Activated naive CD4-positive, alpha-beta T cell treated with Interleukin-2 at 50 U/mL for 16 hours (primary cell): Measurements from ENCODE around the gene ZNF816.
A peak's percentile ranks its signal among the peaks of the same experiment; 100 is the strongest.
"Not testable (repeated sequence)": the region's sequence is repeated elsewhere in the genome, so short reads cannot be mapped to it uniquely, and the experiment has no call there.

Source experiments
- DNase-seq: peaks from one replicate; pipeline ENCODE4 v3.0.0-alpha.2; 2020

ZNF816 gene

GRCh38 chr19:52923778-52924593, 38.7 kb downstream of the ZNF816 start:
- no peak for DNase-seq

DNA sequence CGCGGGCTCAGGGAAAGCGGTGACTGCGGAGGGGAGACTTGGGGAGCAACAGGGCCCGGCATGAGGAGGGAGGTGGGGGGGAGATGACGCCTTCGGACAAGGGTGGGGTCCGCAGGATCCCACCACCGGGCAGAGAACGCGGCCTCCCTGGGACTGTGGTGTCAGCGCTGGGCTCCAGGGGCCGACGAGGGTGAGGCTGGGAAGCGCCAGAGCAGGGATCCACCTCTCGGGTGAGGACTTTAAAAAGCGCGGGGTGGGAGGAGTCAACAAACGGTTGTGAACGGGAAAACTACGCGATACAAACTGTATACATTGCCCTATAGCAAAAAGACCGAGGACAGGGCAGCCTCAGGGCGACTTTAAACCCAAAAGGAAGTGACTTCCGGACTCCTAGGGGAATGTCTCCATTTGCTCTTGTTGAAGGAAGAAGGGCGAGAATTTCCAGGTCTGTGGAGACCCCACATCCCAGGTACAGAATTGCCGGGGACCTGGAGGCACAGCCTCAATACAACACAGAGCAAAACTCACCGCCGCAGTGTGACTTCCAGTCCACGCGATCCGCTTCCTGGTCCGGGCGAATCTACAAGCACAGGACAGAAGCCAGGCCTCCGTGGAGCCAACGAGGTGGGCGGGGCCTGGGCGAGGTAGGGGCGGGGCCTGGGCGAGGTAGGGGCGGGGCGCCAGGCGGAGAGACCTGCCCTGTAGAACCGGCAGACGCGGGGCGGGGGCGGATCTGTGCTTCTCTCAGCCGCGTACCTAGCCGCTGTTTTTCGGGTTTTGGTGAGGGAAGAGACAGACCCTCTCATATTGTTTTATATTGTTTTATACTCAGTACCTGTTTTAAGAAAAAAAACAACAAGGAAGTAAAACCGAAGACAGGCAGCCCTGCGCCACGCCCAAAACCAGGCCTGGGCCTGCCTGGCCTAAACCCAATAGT, 39.6 kb downstream of the ZNF816 start, which contains the start of gene ZNF888:
TSS of gene ZNF888 (minus strand) at position 588 of the 937 bp plus-strand sequence. CDS start 5,555 bp downstream, outside the sequence.
- DNase-seq: peak; percentile 81

DNA sequence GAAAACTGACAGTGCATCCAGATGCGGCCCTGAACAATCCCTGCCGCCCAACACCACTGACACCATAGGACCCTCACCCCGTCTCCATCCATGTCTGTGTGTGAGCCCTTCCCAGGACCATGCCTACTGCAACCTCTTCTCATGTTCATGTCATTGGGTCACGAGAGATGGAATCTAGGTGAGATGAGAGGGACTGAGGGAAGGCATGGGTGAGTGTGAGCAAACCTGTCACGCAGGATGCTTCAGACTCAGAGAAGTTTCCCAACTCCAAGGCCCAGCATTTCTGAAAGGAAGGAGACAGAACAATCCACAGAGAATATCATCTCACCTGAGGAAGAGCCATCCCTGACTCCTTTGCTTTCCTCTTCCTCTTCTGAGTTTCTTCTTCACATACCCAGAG, 45.1 kb downstream of the ZNF816 start:
- DNase-seq: no peak

GRCh38 chr19:52910648-52911047, 52.0 kb downstream of the ZNF816 start:
- no peak for DNase-seq

DNA sequence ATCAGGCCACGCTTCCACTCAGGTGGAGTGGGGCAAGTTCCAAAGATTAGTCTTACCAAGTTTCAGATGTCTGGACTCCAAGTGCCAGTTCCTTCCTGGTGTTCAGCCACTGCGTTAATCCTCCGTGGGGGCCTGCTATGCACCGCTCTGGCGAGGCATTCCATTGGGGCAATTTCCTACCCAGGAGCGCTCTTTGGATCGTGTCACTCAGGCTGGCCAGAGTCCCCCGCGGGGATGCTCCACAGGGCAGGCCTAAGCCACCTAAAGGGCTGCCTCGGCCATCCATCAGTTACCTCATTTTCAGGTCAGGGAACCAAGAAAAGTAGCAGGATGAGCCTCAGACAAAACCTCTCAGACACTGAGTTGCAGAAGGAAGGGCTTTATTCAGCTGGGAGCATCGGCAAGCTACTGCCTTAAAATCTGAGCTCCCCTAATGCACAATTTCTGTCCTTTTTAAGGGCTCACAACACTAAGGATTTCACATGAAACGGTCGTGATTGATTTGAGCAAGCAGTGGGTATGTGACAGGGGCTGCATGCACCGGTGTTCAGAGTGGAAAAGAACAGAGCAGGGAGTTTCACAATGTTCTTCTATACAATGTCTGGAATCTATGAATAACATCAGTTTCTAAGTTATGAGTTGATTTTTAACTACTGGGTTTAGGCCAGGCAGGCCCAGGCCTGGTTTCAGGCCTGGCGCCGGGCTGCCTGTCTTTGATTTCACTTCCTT, 58.5 kb downstream of the ZNF816 start:
- DNase-seq: not testable (repeated sequence)

DNA sequence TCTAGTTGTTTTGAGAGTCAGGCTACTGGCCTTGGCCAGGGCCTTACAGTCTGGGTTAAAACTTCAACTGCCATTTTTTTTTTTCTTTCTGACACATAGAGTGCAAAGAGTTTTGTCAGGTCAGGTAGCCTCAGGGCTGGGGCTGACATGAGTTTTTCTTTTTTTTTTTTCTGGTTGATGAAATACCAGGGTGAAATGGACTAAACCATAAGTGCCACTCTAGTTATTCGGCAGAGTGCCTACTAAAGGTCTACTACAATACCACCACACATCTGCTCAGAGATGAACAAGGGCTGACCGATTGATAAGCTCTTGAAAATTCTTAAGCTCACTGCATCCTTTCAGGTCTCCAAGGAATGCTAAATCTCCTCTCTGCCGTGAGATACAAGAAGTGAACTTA, 60.8 kb downstream of the ZNF816 start:
- DNase-seq: no peak
